MCF 10A (cell line): Measurements from ENCODE around the gene MSANTD4. TPM values are rescaled to one million over a fixed set of nuclear protein-coding genes. Genes with fewer than 3 reads are reported as not detected.

Source experiments
- BruUV-seq: library from RNA; stranded (reverse); fragments of 400-500 nt; replicated peaks from 2 replicates; lab custom pipeline; 2021; lab: Mats Ljungman, UMichigan
- CTCF ChIA-PET: fragments of 300-600 bp; sonication (Branson Sonifier 250); formaldehyde crosslinking; extraction: SDS; loops from one replicate; lab custom pipeline; 2021; ENCODE audit warnings: antibody characterized with exemption, inconsistent platforms; lab: Yijun Ruan, JAX
- POLR2A ChIA-PET: fragments of 300-600, 350-650 bp; sonication (Branson Sonifier 250); formaldehyde crosslinking; extraction: SDS; loops from one replicate; lab custom pipeline; 2020; ENCODE audit warnings: antibody characterized with exemption, inconsistent platforms; lab: Yijun Ruan, JAX
- DNase-seq: peaks from one replicate; pipeline ENCODE4 v3.0.0-alpha.2; 2018; ENCODE audit not compliant: unreplicated experiment
- H3K27ac Mint-ChIP-seq: one replicate; pipeline ENCODE4 v1.8.0; 2022; ENCODE audit warnings: mild to moderate bottlenecking, low read depth, mixed read lengths; ENCODE audit not compliant: unreplicated experiment
- H3K27me3 Mint-ChIP-seq: one replicate; pipeline ENCODE4 v1.8.0; 2022; ENCODE audit warnings: mixed read lengths; ENCODE audit not compliant: insufficient read depth, unreplicated experiment
- H3K36me3 Mint-ChIP-seq: one replicate; pipeline ENCODE4 v1.8.0; 2022; ENCODE audit warnings: mild to moderate bottlenecking, moderate library complexity, mixed read lengths; ENCODE audit not compliant: insufficient read depth, unreplicated experiment
- H3K4me1 Mint-ChIP-seq: one replicate; pipeline ENCODE4 v1.8.0; 2022; ENCODE audit warnings: mixed read lengths; ENCODE audit not compliant: insufficient read depth, unreplicated experiment
- H3K4me3 Mint-ChIP-seq: one replicate; pipeline ENCODE4 v1.8.0; 2022; ENCODE audit warnings: mild to moderate bottlenecking, moderate library complexity, mixed read lengths; ENCODE audit not compliant: unreplicated experiment
- H3K9me3 Mint-ChIP-seq: one replicate; pipeline ENCODE4 v1.8.0; 2022; ENCODE audit warnings: mixed read lengths; ENCODE audit not compliant: unreplicated experiment
- intact Hi-C: fragments of 100-400 bp; cut with micrococcal nuclease; formaldehyde crosslinking; loops from 2 replicates; pipeline ENCODE4 v1.14.1; 2022
- total RNA-seq: library from RNA; stranded (reverse); gene quantifications from 2 replicates; pipeline ENCODE4 v1.2.3, GENCODE V29; 2022
- TF ChIP-seq, protein P1 (sequence below): fragments of 200-600 bp; IDR thresholded peaks from one replicate; pipeline ENCODE4 v1.8.0; 2022; ENCODE audit warnings: antibody characterized with exemption, mild to moderate bottlenecking; ENCODE audit not compliant: unreplicated experiment

The MSANTD4 gene
- total RNA-seq, 1 experiment from 2014 or later = 31.2 TPM

DNA sequence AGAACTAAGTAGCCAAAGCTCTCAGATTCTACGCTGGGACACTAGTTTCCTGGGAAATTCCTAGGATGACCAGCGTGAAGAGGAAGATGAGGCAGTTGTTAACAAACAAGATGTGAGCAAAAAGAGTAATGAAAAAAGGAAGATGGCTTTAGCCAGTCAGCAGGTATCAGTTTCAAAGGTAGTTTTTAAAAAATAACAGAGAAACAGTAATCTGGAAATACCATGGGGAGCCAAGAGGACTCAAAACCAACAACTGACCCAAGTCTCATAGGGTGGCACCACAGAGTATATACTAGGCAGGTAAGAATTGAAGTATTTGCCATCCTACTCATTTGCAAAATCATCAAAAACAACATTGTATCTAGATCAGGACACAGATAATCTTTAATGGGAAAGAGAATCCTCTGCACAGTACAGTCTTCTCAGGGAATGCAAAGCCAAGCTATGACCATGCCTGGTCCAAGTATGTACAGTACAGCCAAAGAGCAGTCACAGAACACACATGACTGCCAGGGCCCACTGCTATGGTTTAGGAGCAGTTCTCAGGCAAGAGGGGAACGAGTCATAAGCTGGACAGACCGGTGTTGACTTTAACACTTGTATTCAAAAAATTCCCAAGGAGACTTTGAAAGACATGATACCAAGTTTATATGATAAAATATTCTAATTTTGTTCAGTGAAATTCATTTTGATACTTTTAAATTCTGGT, 20.6 kb downstream of the MSANTD4 start:
- ChIA-PET CTCF (interaction anchor here (1.6 kb wide), 1 partner anchor 10 kb away, joined by 4 read pairs; no protein-coding TSS in a partner anchor), POLR2A (interaction anchor here (1.1 kb wide), 1 partner anchor 19 kb away, joined by 3 read pairs; no protein-coding TSS in a partner anchor)
- DNase-seq = no peak
- Mint-ChIP-seq H3K27me3 (no peaks in the 10 kb centered on the region), H3K4me1 (no peaks in the 10 kb centered on the region), H3K36me3 (peaks cover 41% of the 10 kb centered on the region), H3K27ac (no peak overlapping the region), H3K4me3 (no peak overlapping the region), H3K9me3 (peaks cover 16% of the 10 kb centered on the region)
- intact Hi-C loops = no loop called here
- no TSS peak for BruUV-seq
- TF ChIP-seq, protein P1, sequence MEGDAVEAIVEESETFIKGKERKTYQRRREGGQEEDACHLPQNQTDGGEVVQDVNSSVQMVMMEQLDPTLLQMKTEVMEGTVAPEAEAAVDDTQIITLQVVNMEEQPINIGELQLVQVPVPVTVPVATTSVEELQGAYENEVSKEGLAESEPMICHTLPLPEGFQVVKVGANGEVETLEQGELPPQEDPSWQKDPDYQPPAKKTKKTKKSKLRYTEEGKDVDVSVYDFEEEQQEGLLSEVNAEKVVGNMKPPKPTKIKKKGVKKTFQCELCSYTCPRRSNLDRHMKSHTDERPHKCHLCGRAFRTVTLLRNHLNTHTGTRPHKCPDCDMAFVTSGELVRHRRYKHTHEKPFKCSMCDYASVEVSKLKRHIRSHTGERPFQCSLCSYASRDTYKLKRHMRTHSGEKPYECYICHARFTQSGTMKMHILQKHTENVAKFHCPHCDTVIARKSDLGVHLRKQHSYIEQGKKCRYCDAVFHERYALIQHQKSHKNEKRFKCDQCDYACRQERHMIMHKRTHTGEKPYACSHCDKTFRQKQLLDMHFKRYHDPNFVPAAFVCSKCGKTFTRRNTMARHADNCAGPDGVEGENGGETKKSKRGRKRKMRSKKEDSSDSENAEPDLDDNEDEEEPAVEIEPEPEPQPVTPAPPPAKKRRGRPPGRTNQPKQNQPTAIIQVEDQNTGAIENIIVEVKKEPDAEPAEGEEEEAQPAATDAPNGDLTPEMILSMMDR = no peak

DNA sequence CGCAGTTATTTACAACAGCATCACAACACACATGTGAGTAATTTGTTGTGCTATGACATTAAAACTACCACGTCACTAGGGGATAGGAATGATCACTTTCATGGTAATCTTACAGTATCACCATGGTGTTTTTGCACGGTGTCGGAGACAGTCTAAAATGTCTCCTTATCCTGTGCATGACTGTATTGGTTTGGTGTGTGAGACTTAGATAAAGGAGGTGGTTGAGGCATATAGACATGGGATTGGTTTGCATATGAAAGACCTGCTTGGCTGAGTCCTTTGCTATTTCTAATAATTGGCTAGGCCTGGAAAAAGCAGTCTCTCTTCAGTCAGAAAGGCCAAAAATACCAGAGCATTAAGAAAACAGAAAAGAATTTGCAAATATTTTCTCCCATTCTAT, 30.2 kb downstream of the MSANTD4 start:
- no TSS peak for BruUV-seq
- CTCF ChIA-PET = no interaction called here
- Mint-ChIP-seq H3K27me3 (no peaks in the 10 kb centered on the region), H3K27ac (no peak overlapping the region), H3K4me3 (no peak overlapping the region), H3K4me1 (no peaks in the 10 kb centered on the region), H3K9me3 (peaks cover 8% of the 10 kb centered on the region), H3K36me3 (peaks cover 22% of the 10 kb centered on the region)
- DNase-seq = no peak
- TF ChIP-seq, protein P1 = no peak
- POLR2A ChIA-PET = no interaction called here
- intact Hi-C loops = no loop called here

DNA sequence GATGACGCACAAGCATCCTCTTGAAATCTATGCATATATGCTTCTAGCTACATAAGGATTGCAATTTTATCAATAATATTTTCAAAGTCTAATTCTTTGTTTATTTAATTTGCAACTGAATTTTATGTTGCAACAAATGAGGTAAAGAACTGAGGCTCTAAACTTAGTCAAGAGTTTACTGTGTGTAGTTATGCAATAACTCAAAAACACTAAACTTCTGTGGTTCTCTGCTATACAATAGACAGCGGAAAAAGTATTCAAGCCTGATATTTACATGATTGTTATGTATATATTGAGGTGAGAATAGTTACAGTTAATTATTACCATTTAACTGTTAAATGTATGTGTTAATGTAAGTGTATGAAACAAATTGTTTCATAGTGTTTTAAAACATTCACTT, 32.9 kb downstream of the MSANTD4 start:
- no peak for DNase-seq
- Mint-ChIP-seq H3K9me3 (peaks cover 6% of the 10 kb centered on the region), H3K36me3 (peaks cover 17% of the 10 kb centered on the region), H3K27ac (no peak overlapping the region), H3K4me3 (no peak overlapping the region), H3K27me3 (no peaks in the 10 kb centered on the region), H3K4me1 (no peaks in the 10 kb centered on the region)
- intact Hi-C loops = no loop called here
- no TSS peak for BruUV-seq
- TF ChIP-seq, protein P1 = no peak
- ChIA-PET CTCF (no interaction called here), POLR2A (no interaction called here)

DNA sequence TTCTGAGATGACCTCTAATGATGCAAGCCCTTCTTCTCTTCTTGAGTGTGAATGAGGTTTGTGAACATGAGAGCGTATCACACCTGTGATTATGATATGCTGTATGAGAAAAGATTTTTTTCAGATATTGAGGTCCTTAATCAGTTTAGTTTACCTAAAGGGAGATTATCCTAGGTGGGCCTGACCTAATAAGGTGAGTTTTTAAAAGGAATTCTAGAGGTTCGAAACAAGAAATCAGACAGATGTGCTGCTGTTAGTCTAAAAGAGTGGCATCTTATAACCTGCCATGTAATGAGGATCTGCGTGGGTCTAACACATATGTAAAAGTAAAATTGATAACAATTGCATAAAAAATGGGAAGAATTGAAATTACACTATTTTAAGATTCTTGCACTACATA, 33.8 kb downstream of the MSANTD4 start:
- POLR2A ChIA-PET = no interaction called here
- intact Hi-C loops = no loop called here
- Mint-ChIP-seq H3K36me3 (peaks cover 17% of the 10 kb centered on the region), H3K27ac (no peak overlapping the region), H3K27me3 (no peaks in the 10 kb centered on the region), H3K4me3 (no peak overlapping the region), H3K9me3 (no peaks in the 10 kb centered on the region), H3K4me1 (no peaks in the 10 kb centered on the region)
- no TSS peak for BruUV-seq
- TF ChIP-seq, protein P1 = no peak
- no peak for DNase-seq
- CTCF ChIA-PET = no interaction called here
